Measurements from ENCODE around the gene PLXDC2.

DNA sequence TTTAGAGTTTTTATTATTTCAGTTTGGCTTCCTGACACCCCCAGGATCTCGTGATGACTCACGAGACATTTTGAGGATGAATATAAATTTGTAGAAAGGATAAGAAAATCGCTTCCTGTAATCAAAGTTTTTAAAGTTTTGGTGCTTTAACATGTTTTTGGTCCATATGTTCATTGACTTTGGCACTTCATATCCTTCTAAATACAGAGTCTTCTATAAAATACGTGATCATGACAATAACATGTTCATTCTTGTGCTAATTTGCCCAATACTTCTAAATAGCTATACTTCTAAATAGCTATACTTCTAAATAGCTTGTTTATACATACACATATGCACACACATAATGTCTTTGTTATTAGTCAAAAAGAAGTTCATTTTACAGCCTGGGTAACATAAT, 341.9 kb downstream of the PLXDC2 start:
- TF ChIP-seq, protein P1, sequence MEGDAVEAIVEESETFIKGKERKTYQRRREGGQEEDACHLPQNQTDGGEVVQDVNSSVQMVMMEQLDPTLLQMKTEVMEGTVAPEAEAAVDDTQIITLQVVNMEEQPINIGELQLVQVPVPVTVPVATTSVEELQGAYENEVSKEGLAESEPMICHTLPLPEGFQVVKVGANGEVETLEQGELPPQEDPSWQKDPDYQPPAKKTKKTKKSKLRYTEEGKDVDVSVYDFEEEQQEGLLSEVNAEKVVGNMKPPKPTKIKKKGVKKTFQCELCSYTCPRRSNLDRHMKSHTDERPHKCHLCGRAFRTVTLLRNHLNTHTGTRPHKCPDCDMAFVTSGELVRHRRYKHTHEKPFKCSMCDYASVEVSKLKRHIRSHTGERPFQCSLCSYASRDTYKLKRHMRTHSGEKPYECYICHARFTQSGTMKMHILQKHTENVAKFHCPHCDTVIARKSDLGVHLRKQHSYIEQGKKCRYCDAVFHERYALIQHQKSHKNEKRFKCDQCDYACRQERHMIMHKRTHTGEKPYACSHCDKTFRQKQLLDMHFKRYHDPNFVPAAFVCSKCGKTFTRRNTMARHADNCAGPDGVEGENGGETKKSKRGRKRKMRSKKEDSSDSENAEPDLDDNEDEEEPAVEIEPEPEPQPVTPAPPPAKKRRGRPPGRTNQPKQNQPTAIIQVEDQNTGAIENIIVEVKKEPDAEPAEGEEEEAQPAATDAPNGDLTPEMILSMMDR (IDR thresholded peaks at IDR 0.05): no peak
- TF ChIP-seq POLR2AphosphoS5 (IDR thresholded peaks at IDR 0.05; ENCODE audit: insufficient read depth in 1 of 2, low read depth in 1 of 2) (no peak), POLR2A (IDR thresholded peaks at IDR 0.05) (no peak)

Measured in vagina (tissue), 2 donors.